Right lobe of liver (tissue), 6 donors: ENCODE results near the gene CPOX. TPM values are rescaled to one million over a fixed set of nuclear protein-coding genes. Genes with fewer than 3 reads are reported as not detected.

ENCODE experiments used
- ATAC-seq, 4 donors: fragments of 200-7000 bp; cut with Tn5 transposase; one replicate each; pipeline ENCODE4 v1.9.1; 2020; ENCODE audit warnings: mild to moderate bottlenecking in 4 of 4, moderate library complexity in 4 of 4
- DNase-seq, 3 donors: peaks; one replicate each; pipeline ENCODE4 v3.0.0-alpha.2; 2020
- H3K27ac ChIP-seq, 3 donors: fragments of 200-600 bp; one replicate each; pipeline ENCODE4 v1.8.0; 2022
- H3K27me3 ChIP-seq, 2 donors: fragments of 200-600 bp; one replicate each; pipeline ENCODE4 v1.8.0; 2022
- H3K36me3 ChIP-seq, 4 donors: fragments of 200-600 bp; sonication (generic) in 1 of 4; one replicate each; pipeline versions ENCODE4 v1.5.1 to v1.8.0; 2017 to 2022; ENCODE audit warnings: control low read depth in 1 of 4
- H3K4me1 ChIP-seq, 4 donors: fragments of 200-600 bp; sonication (generic) in 1 of 4; one replicate each; pipeline versions ENCODE4 v1.5.1 to v1.8.0; 2017 to 2022; ENCODE audit warnings: control low read depth in 1 of 4
- H3K4me3 ChIP-seq, 3 donors: fragments of 200-600 bp; one replicate each; pipeline ENCODE4 v1.8.0; 2022
- H3K9me3 ChIP-seq, 4 donors: fragments of 200-600 bp; sonication (generic) in 1 of 4; one replicate each; pipeline versions ENCODE4 v1.5.1 to v1.8.0; 2017 to 2022; ENCODE audit warnings: control low read depth in 1 of 4
- POLR2A ChIP-seq: fragments of 450-650 bp; IDR thresholded peaks from one replicate; pipeline ENCODE4 v1.6.1; 2017; ENCODE audit warnings: antibody characterized with exemption, mild to moderate bottlenecking
- WGBS: methylation state at CpG from one replicate; pipeline ENCODE4 v1.1.6; 2018; ENCODE audit warnings: low coverage, low lambda C conversion rate; ENCODE audit not compliant: insufficient coverage; ENCODE audit errors: missing lambda C conversion rate; 5-methylcytosine and 5-hydroxymethylcytosine counted together
- intact Hi-C, 2 donors: fragments of 100-400 bp; cut with DNase I; formaldehyde crosslinking; loops; one replicate each; pipeline versions ENCODE4 v1.11.2 to v1.14.1; 2022
- total RNA-seq, 6 experiments: library from RNA; depleted of rRNA in 2 of 6; stranded (reverse); fragments of >200 nt in 2 of 6; fragmentation: NEBNext Ultra II Directional in 3 of 6; extraction: Animal tissue kit (Norgen Biotek cat#: 25700) in 3 of 6; gene quantifications; one replicate each; pipeline versions ENCODE4 v1.1.0 to v1.2.4, GENCODE V29; 2016 to 2023
- TF ChIP-seq, protein P1 (sequence below), 4 donors: fragments of 200-600 bp in 3 of 4; fragments of 450-650 bp in 1 of 4; IDR thresholded peaks; one replicate each; pipeline versions ENCODE4 v1.5.1 to v1.8.0; 2016 to 2022; ENCODE audit warnings: antibody characterized with exemption in 4 of 4, mild to moderate bottlenecking in 2 of 4
- donor health status: DM: no; HTN: yes; CAD: no.
- donor health status: DM: no; HTN: no; CAD: no.
- donor health status: DM: no; HTN: no; CAD: no.
- donor health status: DM: no; HTN: yes; CAD: no.
- donor health status: DM: no; HTN: yes; CAD: no.

Gene CPOX
- total RNA-seq, 6 experiments from 2014 or later = 20.3 to 26.9 (median 22.6) TPM

DNA sequence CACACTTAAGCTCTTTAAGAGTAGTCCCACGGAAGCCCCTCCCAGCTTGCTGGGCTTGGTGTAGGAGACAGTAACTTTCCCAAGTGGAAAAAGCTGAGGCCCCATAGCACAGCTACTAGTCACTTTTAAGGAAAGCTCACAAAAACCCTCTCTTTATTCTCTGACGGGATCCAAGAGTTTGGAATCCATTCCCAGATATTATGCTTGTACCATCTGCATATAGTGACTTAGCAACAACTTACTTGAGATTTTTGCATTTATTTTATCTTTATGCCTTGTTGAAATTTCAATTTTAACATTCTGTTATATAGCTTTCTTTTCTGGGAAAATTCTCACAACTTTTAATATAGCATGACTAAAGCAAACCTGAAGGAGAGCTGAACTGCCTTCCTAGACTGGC lies 42.2 kb downstream of the CPOX start:
- Histone ChIP-seq H3K9me3 (no peaks in the 10 kb centered on the region), H3K36me3 (no peaks in the 10 kb centered on the region), H3K4me1 (no peaks in the 10 kb centered on the region), H3K4me3 (no peak overlapping the region), H3K27me3 (no peaks in the 10 kb centered on the region), H3K27ac (no peak overlapping the region)
- TF ChIP-seq, protein P1, sequence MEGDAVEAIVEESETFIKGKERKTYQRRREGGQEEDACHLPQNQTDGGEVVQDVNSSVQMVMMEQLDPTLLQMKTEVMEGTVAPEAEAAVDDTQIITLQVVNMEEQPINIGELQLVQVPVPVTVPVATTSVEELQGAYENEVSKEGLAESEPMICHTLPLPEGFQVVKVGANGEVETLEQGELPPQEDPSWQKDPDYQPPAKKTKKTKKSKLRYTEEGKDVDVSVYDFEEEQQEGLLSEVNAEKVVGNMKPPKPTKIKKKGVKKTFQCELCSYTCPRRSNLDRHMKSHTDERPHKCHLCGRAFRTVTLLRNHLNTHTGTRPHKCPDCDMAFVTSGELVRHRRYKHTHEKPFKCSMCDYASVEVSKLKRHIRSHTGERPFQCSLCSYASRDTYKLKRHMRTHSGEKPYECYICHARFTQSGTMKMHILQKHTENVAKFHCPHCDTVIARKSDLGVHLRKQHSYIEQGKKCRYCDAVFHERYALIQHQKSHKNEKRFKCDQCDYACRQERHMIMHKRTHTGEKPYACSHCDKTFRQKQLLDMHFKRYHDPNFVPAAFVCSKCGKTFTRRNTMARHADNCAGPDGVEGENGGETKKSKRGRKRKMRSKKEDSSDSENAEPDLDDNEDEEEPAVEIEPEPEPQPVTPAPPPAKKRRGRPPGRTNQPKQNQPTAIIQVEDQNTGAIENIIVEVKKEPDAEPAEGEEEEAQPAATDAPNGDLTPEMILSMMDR (IDR thresholded peaks at IDR 0.05) = no peak
- no peak for TF ChIP-seq POLR2A
- ATAC-seq (no peak), DNase-seq (no peak)
- 86% methylated on average over 1 of the region's 2 CpGs for WGBS
- intact Hi-C loops = no loop called here

GRCh38 chr3:98550833-98551232 lies 42.6 kb downstream of the CPOX start:
- DNase-seq = no peak
- Histone ChIP-seq H3K9me3 (no peaks in the 10 kb centered on the region), H3K4me1 (no peaks in the 10 kb centered on the region), H3K4me3 (no peak overlapping the region), H3K36me3 (no peaks in the 10 kb centered on the region), H3K27me3 (no peaks in the 10 kb centered on the region), H3K27ac (no peak overlapping the region)
- TF ChIP-seq, protein P1 (IDR thresholded peaks at IDR 0.05) = no peak
- no peak for TF ChIP-seq POLR2A
- 79% methylated on average over 2 of the region's 3 CpGs for WGBS
- no peak for ATAC-seq
- intact Hi-C loops = no loop called here

DNA sequence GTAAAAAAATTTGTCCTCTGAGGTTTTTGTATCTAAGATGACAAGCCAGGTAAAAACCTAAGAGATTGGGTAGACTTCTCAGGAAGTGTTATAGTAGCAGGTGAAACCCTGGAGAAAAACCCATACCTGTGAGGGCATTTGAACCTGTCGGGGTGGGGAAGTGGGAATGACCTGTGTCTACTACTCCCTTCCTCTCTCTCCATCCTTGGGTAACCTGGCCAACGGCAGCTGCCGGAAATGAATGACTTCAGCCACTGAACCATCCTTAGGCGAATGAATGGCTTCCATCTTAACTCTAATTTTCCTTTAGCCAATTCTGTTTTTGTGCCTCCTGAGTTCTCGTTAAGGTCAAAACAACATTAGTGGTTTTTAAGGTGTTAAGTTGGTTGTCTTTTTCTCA lies 44.9 kb downstream of the CPOX start:
- no peaks in the 10 kb centered on the region for H3K9me3 ChIP-seq
- TF ChIP-seq, protein P1 (IDR thresholded peaks at IDR 0.05) = no peak
- 63% methylated on average over 1 of the region's 5 CpGs for WGBS

DNA sequence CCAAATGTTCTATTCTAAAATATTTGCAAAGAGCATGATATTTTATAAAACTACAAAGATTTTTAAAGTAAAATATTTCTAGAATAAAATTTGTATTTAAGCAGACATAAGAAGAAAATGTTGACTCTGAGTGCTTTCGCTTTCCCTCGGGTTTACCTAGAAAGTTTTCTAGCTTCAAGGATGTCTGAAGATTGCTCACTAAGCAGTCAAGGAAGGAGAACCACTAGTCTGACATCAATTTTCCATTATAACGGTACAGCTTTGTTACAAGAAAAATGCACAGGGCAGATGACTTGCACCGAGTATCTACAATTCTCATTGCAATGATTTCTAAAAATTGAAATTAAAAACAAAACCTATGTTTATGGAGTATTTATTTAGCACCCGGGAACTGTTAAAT lies 47.5 kb downstream of the CPOX start:
- Histone ChIP-seq H3K4me3 (no peak overlapping the region), H3K4me1 (no peaks in the 10 kb centered on the region), H3K36me3 (no peaks in the 10 kb centered on the region), H3K27ac (no peak overlapping the region), H3K27me3 (no peaks in the 10 kb centered on the region), H3K9me3 (no peaks in the 10 kb centered on the region)
- intact Hi-C loops = no loop called here
- ATAC-seq (no peak), DNase-seq (no peak)
- WGBS = 72% methylated on average over 5 of the region's 5 CpGs
- TF ChIP-seq POLR2A = no peak
- TF ChIP-seq, protein P1 (IDR thresholded peaks at IDR 0.05) = no peak

More for the DNA sequence above, 44.9 kb downstream of the CPOX start:
- intact Hi-C loops = no loop called here
- H3K36me3 ChIP-seq = no peaks in the 10 kb centered on the region
- no peak for ATAC-seq
- H3K27ac ChIP-seq = no peak overlapping the region
- H3K27me3 ChIP-seq = no peaks in the 10 kb centered on the region
- H3K4me1 ChIP-seq = no peaks in the 10 kb centered on the region
- H3K4me3 ChIP-seq = no peak overlapping the region
- no peak for DNase-seq

GRCh38 chr3:98542623-98543022 lies 50.8 kb downstream of the CPOX start:
- no peak overlapping the region for H3K27ac ChIP-seq
- no peaks in the 10 kb centered on the region for H3K36me3 ChIP-seq
- TF ChIP-seq, protein P1 (IDR thresholded peaks at IDR 0.05) = no peak
- DNase-seq (no peak), ATAC-seq (no peak)
- no peak overlapping the region for H3K4me3 ChIP-seq
- intact Hi-C loops = no loop called here
- no CpG with 5 or more reads among the region's 1 CpG for WGBS
- no peaks in the 10 kb centered on the region for H3K27me3 ChIP-seq
- no peaks in the 10 kb centered on the region for H3K4me1 ChIP-seq
- H3K9me3 ChIP-seq = no peaks in the 10 kb centered on the region
